AG09319 (cell line): ENCODE measurements around the gene GNPDA2.
"Not testable (repeated sequence)": the region's sequence is repeated elsewhere in the genome, so short reads cannot be mapped to it uniquely, and the experiment has no call there.

ENCODE experiments used
- DNase-seq: peaks from one replicate; pipeline ENCODE4 v3.0.0-alpha.2; 2010; ENCODE audit warnings: low read depth; ENCODE audit errors: extremely low read depth
- CTCF ChIP-seq: IDR thresholded peaks from 2 replicates; pipeline ENCODE4 v1.5.1; 2011; ENCODE audit warnings: low read depth, mild to moderate bottlenecking, inconsistent platforms, low read length, moderate library complexity

Gene GNPDA2

GRCh38 chr4:44756559-44756958 lies 30.2 kb upstream of the GNPDA2 start:
- no peak for DNase-seq
- no peak for TF ChIP-seq CTCF

GRCh38 chr4:44740201-44740600 lies 13.8 kb upstream of the GNPDA2 start:
- DNase-seq: no peak
- no peak for TF ChIP-seq CTCF

GRCh38 chr4:44738615-44739014 lies 12.3 kb upstream of the GNPDA2 start:
- no peak for DNase-seq
- TF ChIP-seq CTCF: no peak

- no peak for DNase-seq
- no peak for TF ChIP-seq CTCF
Observed at GRCh38 chr4:44736900-44737299, 10.5 kb upstream of the GNPDA2 start.

GRCh38 chr4:44728694-44729093 lies 2.3 kb upstream of the GNPDA2 start:
- DNase-seq: not testable (repeated sequence)

GRCh38 chr4:44727471-44727870 lies 1.1 kb upstream of the GNPDA2 start:
- no peak for DNase-seq
- no peak for TF ChIP-seq CTCF

GRCh38 chr4:44725726-44726037 lies 674 bp downstream of the GNPDA2 start:
- no peak for TF ChIP-seq CTCF
- DNase-seq: no peak

GRCh38 chr4:44725166-44725565 lies 1.2 kb downstream of the GNPDA2 start:
- DNase-seq: no peak
- no peak for TF ChIP-seq CTCF
